Measurements from ENCODE around the gene MAD1L1. TPM values are rescaled to one million over a fixed set of nuclear protein-coding genes. Genes with fewer than 3 reads are reported as not detected.
A peak's percentile ranks its signal among the peaks of the same experiment; 100 is the strongest.

Gene MAD1L1
- total RNA-seq, 1 experiment from 2014 or later: 43.8 TPM

DNA sequence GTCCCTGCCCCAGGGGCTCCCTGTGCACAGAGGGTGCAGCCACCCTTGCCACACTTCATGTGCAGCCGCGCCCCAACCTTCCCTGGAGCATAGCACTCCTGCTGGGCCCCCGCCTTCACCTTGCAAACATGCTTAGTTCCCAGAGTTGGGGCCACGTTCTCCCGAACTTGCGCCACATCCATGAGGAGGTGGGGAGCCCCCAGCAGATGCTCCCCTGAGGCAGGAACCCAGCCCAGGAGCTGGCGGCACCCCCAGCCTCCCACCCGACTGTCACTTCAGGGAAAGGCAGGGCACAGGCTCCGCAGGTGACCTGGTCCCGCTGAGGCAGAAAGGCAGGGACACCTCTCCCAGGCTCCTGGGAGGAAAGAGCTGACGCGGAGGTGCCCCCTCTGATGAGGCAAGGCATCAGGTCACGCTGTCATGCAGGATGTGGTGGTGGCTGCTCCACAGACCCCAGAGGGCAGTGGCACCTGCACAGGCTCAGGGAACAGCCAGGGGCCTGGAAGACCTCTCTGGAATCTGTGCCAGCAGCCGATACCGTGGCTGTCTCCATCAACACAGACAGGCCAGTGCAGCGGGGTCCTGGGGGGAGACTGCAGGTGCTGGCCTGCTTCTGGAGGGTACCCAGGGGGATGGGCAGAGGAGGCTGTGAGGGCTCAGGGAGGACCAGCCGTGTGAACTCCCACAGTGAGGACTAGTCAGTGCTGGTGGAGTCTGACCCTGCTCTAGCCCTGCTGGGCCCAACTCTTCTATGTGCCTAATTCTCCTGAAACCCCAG is 221.3 kb downstream of the MAD1L1 start:
- Mint-ChIP-seq H3K36me3 (no peaks in the 10 kb centered on the region), H3K27me3 (ENCODE audit: low read depth) (no peaks in the 10 kb centered on the region), H3K27ac (0 out of 2 replicates have a peak overlapping the region, but pooled peaks have one; percentile 15), H3K4me3 (no peak overlapping the region), H3K4me1 (no peaks in the 10 kb centered on the region), H3K9me3 (no peaks in the 10 kb centered on the region)
- no peak for DNase-seq (ENCODE audit: low spot score)
- TF ChIP-seq ZBTB43 (CRISPR knock-in tag; IDR thresholded peaks at IDR 0.05) (no peak), ZNF317 (CRISPR knock-in tag; IDR thresholded peaks at IDR 0.05; ENCODE audit: borderline replicate concordance, low read depth) (no peak), OVOL2 (CRISPR knock-in tag; IDR thresholded peaks at IDR 0.05; ENCODE audit: borderline replicate concordance) (no peak), E2F5 (CRISPR knock-in tag; IDR thresholded peaks at IDR 0.05) (no peak), MXD4 (CRISPR knock-in tag; IDR thresholded peaks at IDR 0.05; ENCODE audit: borderline replicate concordance) (no peak), NFATC4 (CRISPR knock-in tag; IDR thresholded peaks at IDR 0.05) (no peak), MYBL2 (CRISPR knock-in tag; IDR thresholded peaks at IDR 0.05) (no peak), CBFB (CRISPR knock-in tag; IDR thresholded peaks at IDR 0.05; ENCODE audit: low read depth) (no peak), ZNF121 (CRISPR knock-in tag; IDR thresholded peaks at IDR 0.05) (no peak)
- TF ChIP-seq, protein P1, sequence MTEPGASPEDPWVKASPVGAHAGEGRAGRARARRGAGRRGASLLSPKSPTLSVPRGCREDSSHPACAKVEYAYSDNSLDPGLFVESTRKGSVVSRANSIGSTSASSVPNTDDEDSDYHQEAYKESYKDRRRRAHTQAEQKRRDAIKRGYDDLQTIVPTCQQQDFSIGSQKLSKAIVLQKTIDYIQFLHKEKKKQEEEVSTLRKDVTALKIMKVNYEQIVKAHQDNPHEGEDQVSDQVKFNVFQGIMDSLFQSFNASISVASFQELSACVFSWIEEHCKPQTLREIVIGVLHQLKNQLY (CRISPR knock-in tag; IDR thresholded peaks at IDR 0.05): no peak
- TF ChIP-seq, protein P2, sequence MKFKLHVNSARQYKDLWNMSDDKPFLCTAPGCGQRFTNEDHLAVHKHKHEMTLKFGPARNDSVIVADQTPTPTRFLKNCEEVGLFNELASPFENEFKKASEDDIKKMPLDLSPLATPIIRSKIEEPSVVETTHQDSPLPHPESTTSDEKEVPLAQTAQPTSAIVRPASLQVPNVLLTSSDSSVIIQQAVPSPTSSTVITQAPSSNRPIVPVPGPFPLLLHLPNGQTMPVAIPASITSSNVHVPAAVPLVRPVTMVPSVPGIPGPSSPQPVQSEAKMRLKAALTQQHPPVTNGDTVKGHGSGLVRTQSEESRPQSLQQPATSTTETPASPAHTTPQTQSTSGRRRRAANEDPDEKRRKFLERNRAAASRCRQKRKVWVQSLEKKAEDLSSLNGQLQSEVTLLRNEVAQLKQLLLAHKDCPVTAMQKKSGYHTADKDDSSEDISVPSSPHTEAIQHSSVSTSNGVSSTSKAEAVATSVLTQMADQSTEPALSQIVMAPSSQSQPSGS (CRISPR knock-in tag; IDR thresholded peaks at IDR 0.05; ENCODE audit: borderline replicate concordance, low read depth): no peak
- CTCF ChIA-PET: no interaction called here
- POLR2A ChIA-PET: no interaction called here
- no peak for ATAC-seq

DNA sequence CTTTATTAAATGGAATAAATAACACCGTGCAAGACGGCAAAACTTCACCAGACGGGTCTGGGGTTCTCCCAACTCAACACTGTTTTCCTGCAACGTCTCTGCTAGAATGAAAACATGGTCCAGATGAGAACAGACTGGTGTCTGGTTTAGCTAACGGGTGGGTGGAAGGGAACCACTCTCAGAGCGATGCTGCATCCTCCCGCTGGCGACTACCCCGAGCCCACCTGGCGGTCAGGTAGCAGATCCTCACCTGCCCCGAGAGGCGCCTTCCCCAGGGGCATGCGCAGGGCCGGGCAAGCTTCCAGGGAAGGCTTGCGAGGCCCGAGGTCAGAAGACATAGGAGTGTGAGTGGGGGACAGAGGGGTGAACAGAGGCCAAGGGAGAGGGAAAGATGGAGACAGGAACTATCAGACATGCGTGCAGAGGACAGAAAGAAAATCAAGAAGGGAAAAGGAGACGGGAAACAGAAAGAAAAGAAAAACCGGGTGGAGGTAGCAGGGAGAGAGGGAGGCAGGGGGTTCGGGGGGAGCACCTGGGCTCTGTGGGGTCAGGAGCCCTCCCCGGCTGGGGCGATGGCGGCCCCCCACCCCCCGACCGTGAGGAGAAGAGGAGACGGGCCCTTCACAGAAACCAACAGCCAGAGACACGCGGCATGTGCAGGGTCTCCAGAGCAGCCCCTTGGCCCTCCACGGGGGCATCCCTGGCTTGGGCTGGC is 222.0 kb downstream of the MAD1L1 start:
- ChIA-PET POLR2A (interaction anchor here (0.7 kb wide), 2 partner anchors 27 to 156 kb away, joined by 7 to 9 read pairs; no protein-coding TSS in a partner anchor), CTCF (no interaction called here)
- DNase-seq (ENCODE audit: low spot score) (no peak), ATAC-seq (no peak)
- Mint-ChIP-seq H3K27ac (peak overlapping the region; percentile 29; the same call in 1 of the 2 replicates), H3K9me3 (no peaks in the 10 kb centered on the region), H3K36me3 (no peaks in the 10 kb centered on the region), H3K4me1 (no peaks in the 10 kb centered on the region), H3K27me3 (ENCODE audit: low read depth) (no peaks in the 10 kb centered on the region), H3K4me3 (no peak overlapping the region)
- no peak for TF ChIP-seq NFE2L1 (CRISPR knock-in tag; IDR thresholded peaks at IDR 0.05)
- TF ChIP-seq, protein P2 (CRISPR knock-in tag; IDR thresholded peaks at IDR 0.05; ENCODE audit: borderline replicate concordance, low read depth): no peak
- TF ChIP-seq, protein P3, sequence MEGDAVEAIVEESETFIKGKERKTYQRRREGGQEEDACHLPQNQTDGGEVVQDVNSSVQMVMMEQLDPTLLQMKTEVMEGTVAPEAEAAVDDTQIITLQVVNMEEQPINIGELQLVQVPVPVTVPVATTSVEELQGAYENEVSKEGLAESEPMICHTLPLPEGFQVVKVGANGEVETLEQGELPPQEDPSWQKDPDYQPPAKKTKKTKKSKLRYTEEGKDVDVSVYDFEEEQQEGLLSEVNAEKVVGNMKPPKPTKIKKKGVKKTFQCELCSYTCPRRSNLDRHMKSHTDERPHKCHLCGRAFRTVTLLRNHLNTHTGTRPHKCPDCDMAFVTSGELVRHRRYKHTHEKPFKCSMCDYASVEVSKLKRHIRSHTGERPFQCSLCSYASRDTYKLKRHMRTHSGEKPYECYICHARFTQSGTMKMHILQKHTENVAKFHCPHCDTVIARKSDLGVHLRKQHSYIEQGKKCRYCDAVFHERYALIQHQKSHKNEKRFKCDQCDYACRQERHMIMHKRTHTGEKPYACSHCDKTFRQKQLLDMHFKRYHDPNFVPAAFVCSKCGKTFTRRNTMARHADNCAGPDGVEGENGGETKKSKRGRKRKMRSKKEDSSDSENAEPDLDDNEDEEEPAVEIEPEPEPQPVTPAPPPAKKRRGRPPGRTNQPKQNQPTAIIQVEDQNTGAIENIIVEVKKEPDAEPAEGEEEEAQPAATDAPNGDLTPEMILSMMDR (IDR thresholded peaks at IDR 0.05): no peak
